Measurements from ENCODE around the gene RIPOR2.

The RIPOR2 gene

GRCh38 chr6:24874776-24875533, 60.8 kb downstream of the RIPOR2 start:
- no peak for FAIRE-seq

GRCh38 chr6:24874128-24874527, 61.6 kb downstream of the RIPOR2 start:
- no peak for FAIRE-seq

DNA sequence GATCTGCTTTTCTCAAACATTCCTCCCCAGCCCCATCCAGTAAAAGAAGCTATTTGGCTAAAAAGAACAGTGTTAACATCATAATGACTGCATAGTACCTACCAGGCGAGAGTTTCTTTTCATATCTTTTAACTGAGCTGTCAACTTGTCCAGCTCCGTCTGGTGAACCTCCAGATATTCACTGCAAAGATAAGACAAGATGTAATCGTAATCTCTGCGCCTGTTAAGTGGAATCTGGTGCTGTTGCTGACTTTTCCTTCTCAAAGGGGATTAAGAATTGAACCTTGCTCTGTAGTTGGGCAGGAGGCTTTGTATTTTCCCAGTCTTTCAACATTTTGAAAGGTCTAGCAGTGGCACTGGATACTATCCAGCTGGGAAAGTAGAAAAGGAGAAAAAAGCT, 63.0 kb downstream of the RIPOR2 start:
- FAIRE-seq = no peak

DNA sequence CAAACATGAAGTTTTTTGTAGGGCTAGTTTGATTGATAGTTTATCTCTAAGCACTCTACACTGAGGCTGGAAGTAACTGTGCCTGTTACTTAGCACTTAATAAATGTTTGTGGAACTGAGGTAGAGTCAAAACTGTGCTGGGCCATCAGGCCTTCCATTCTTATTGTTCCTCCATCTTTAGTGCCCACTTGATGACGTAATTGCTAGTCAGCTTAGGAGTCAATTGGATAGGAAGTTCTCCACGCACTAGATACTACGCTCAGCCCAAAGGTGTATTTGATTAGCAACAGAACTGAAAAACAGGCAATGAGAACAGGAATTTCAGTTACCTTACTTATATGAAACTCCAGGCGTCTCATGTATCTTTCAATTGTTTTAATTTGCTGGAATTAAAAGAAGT, 67.0 kb downstream of the RIPOR2 start:
- no peak for FAIRE-seq

- FAIRE-seq = no peak
These were observed 68.6 kb downstream of the RIPOR2 start for GRCh38 chr6:24867104-24867703.

GRCh38 chr6:24865161-24865560, 70.6 kb downstream of the RIPOR2 start:
- FAIRE-seq = no peak

DNA sequence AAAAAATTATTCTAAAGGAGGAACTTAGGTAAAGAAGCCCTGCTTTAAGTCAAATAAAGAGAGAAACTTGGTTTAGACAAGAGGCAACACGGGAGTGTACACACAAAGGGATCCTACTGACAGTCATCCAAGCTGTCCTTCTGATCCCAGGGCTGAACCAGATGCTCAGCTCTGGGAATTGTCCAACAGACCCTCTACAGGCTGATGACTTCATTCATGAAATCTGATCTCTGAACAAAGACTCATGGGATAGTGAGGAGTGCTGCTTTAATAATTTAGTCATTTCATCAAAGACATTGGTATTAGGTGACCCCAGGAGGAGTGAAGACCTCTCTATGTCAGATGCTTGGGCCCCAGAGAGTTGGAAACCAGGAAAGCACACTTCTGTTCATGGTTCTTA, 71.4 kb downstream of the RIPOR2 start:
- FAIRE-seq = no peak

DNA sequence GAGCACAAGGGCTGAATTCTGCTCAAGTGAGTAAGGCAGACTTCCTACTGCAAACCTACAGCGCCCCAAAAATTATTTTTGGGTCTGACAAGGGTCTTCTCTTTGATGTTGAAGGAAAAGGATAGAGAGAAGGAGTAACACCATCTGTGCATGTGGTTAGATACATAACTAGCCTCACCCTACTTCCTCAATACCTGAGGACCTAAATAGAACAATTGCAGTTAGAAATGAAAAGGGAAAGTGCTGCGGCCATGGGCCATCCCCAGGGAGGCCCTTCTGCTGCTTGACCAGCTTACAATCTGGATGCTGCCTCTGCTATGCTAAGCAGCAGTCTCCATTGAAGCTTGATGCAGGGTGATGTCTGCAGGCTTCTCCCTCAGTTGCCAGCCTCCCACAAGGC, 73.8 kb downstream of the RIPOR2 start:
- no peak for FAIRE-seq

DNA sequence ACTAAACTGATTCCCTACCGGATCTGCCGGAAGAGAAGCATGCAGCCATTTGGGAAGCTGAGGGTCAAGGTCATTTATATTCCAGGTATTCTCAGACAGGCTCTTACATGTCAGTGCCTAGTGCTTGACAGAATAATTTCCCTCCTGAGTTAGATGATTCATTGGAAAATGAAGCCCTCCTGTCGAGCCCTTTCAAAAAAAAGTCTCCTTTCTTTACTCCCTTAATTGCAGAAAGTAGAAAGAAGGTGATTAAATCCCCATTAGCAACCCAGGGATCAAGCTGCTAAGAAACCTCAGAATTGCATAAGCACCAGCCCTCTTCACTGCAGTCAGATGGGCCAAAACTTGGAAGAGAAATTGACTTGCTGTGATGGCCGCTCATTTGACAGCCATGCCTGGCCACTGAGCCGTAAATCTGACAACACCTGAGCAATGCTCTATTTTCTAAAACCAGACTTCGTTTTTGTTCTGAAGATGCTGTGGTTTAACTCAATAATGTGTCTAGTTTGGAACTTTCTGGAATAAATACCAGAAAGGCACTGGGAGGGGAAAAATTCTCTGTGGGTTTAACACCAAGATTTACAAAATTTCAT, 76.1 kb downstream of the RIPOR2 start:
- no peak for FAIRE-seq

GRCh38 chr6:24859132-24859531, 76.6 kb downstream of the RIPOR2 start:
- FAIRE-seq = no peak

DNA sequence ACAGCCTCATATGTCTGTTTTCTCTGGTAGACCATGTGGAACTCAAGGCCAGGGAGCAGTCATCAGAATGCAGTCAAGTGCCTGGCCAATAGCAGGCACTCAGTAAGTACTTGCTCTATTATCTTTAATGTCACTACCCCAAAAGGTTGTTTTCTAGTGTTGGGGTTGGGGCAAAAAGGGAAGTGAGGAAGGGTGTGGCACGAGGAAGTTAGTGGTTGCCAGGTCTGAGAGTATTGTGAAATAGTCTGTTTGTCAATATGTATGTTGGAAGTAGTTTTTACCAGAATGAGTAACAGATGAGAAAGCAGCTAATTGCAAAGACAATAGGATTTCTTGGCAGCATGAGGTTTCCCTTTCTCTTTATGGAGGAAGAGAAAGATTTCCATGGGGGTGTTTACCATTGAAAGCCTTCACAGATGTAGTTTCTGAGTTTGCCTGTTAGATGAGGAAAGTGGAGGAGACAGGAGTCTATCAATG, 77.5 kb downstream of the RIPOR2 start:
- FAIRE-seq = no peak

- FAIRE-seq = no peak
These were observed 78.7 kb downstream of the RIPOR2 start for GRCh38 chr6:24856901-24857670.

- no peak for FAIRE-seq
These were observed 79.5 kb downstream of the RIPOR2 start for GRCh38 chr6:24856246-24856599.

GRCh38 chr6:24855395-24856245, 80.1 kb downstream of the RIPOR2 start:
- FAIRE-seq = peak; percentile 76

DNA sequence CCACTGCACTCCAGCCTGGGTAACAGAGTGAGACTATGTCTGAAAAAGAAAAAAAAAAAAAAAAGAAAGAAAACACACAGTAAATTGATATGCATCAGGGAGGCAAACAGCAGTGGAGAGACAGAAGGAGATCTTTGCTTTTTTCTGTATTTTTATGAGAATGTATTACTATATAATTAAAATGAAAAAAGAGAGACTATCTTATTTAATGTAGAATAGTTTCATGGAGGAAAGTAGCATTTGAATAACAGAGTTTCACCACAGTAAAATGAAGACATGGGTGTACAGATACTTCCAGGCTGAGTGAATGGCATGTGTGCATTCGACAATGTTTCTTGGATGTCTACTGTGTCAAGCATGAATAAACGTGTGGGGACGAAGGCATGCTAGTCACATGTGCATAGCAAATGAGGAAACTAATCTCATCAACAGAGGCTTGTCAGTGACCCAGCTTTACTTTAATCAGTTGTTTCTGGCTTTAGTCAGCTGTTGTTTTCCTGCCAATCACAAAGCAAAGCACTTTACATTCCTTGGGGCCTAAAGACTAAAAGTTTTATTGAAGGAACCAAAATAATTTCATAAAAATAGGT, 81.6 kb downstream of the RIPOR2 start:
- FAIRE-seq = no peak

- FAIRE-seq = no peak
These were observed 84.7 kb downstream of the RIPOR2 start for GRCh38 chr6:24851086-24851485.

- FAIRE-seq = no peak
These were observed 86.0 kb downstream of the RIPOR2 start for GRCh38 chr6:24849713-24850112.

- no peak for FAIRE-seq
These were observed 87.3 kb downstream of the RIPOR2 start for GRCh38 chr6:24848461-24848860.

- no peak for FAIRE-seq
These were observed 88.4 kb downstream of the RIPOR2 start for GRCh38 chr6:24847402-24847801.

- no peak for FAIRE-seq
These were observed 90.2 kb downstream of the RIPOR2 start for GRCh38 chr6:24845578-24845977.

GRCh38 chr6:24844903-24845302, 90.9 kb downstream of the RIPOR2 start:
- FAIRE-seq = no peak

DNA sequence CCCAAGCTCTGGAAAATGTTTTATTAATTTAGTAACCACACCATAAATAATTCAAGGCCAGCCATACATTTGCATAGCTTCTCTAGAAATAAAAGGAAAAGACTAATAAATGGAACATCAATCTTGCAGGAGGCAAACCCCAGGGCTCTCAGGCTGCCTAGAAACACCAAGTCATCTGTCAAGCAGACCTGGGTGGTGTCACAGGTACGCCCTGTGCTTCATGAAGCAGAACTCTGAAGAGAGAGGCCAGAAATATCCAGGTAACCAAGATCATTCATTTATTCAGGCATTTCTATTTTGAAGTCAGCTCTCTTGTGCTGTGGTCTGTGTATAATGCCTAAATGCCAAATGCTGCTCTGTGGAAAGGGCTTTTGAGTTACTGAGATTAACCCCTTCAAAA, 91.7 kb downstream of the RIPOR2 start:
- no peak for FAIRE-seq
